Transverse colon (tissue), 4 donors: ENCODE data around the gene P2RX2. TPM values are rescaled to one million over a fixed set of nuclear protein-coding genes. Genes with fewer than 3 reads are reported as not detected.

Experiments
- DNase-seq: peaks from one replicate; pipeline ENCODE4 v3.0.0-alpha.2; 2019
- H3K27ac ChIP-seq, 4 donors: fragments of 200-600 bp; sonication (generic); 2 replicates each; pipeline ENCODE4 v1.5.1; 2016 to 2018; ENCODE audit warnings: inconsistent platforms in 4 of 4
- H3K27me3 ChIP-seq: fragments of 200-600 bp; sonication (generic); 2 replicates; pipeline ENCODE4 v1.5.1; 2017; ENCODE audit warnings: inconsistent platforms
- H3K36me3 ChIP-seq, 4 donors: fragments of 200-600 bp; sonication (generic); 2 replicates each; pipeline ENCODE4 v1.5.1; 2017 to 2019; ENCODE audit warnings: inconsistent platforms in 4 of 4
- H3K4me1 ChIP-seq, 4 donors: fragments of 200-600 bp; sonication (generic); 2 replicates each; pipeline ENCODE4 v1.5.1; 2017 to 2020; ENCODE audit warnings: inconsistent platforms in 4 of 4
- H3K4me3 ChIP-seq, 4 donors: fragments of 200-600 bp; sonication (generic); 1 replicate in 1 of 4; 2 replicates in 3 of 4; pipeline versions ENCODE4 v1.5.1 to v1.6.1; 2017 to 2019; ENCODE audit warnings: inconsistent platforms in 4 of 4
- H3K9me3 ChIP-seq, 2 donors: fragments of 200-600 bp; sonication (generic); 2 replicates each; pipeline ENCODE4 v1.5.1; 2017 to 2019; ENCODE audit warnings: inconsistent platforms in 2 of 2
- EP300 ChIP-seq: sonication (generic); formaldehyde crosslinking; IDR thresholded peaks from one replicate; pipeline ENCODE4 v1.6.1; 2017; ENCODE audit warnings: antibody characterized with exemption, low read depth
- POLR2A ChIP-seq: fragments of 450-650 bp; IDR thresholded peaks from one replicate; pipeline ENCODE4 v1.6.1; 2016; ENCODE audit warnings: antibody characterized with exemption, mild to moderate bottlenecking, moderate library complexity
- POLR2AphosphoS5 ChIP-seq, 3 donors: sonication (generic); formaldehyde crosslinking; IDR thresholded peaks; one replicate each; pipeline ENCODE4 v1.6.1; 2016; ENCODE audit warnings: antibody characterized with exemption in 3 of 3
- WGBS, 2 donors: methylation state at CpG; one replicate each; pipeline ENCODE4 v1.1.5; 2018; ENCODE audit warnings: low coverage in 1 of 2; 5-methylcytosine and 5-hydroxymethylcytosine counted together
- in situ Hi-C, 4 donors: fragments of 200-750 bp; cut with MboI; loops; one replicate each; pipeline versions ENCODE4 v1.15.0 to v1.15.1; 2017; ENCODE audit warnings: low sequenced_read_pairs in 3 of 4, low pct_ligation_motif_present in 1 of 4, low pct_unique_long_range_greater_than_20kb in 1 of 4
- intact Hi-C: fragments of 100-400 bp; cut with DNase I; formaldehyde crosslinking; loops from one replicate; pipeline ENCODE4 v1.15.1; 2023; ENCODE audit warnings: low total_unique reads
- total RNA-seq, 4 donors: library from RNA; depleted of rRNA; stranded (reverse); fragments of >200 nt; gene quantifications; one replicate each; pipeline ENCODE4 v1.1.0, GENCODE V29; 2016
- TF ChIP-seq, protein P1 (sequence below), 5 experiments: fragments of 200-600 bp in 3 of 5; fragments of 450-650 bp in 2 of 5; sonication (generic) in 3 of 5; IDR thresholded peaks; 1 replicate in 2 of 5; 2 replicates in 3 of 5; pipeline ENCODE4 v1.5.1; 2016 to 2017; ENCODE audit warnings: antibody characterized with exemption in 5 of 5, inconsistent platforms in 3 of 5, mild to moderate bottlenecking in 2 of 5, moderate library complexity in 1 of 5

P2RX2 gene
- total RNA-seq, 4 donors from 2014 or later, result 0.96 to 2.1 TPM; not detected in 2

DNA sequence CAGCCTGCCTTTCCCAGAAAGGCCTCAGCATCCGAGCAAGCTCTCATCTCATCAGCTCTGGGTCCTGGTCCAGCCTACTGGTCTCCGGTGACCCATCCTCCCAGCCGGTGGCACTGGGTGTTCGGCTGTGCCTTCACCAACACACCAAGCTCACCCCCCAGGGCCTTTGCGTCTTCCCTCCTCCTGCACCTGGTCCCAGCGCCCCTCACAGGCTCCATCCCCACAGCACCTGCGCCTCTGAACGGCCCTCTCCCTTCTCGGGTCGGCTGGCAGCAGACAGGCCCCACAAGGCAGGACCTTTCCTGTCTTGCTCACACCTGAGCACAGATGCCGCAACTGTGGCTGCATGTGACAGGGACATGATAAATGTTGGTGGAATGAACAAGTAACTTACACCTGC, 13.1 kb downstream of the P2RX2 start:
- in situ Hi-C loops (no loop called here), intact Hi-C loops (no loop called here)
- Histone ChIP-seq H3K27ac (no peak overlapping the region), H3K36me3 (peaks cover 0 to 24% (median 7%) of the 10 kb centered on the region in 4 donors), H3K9me3 (no peaks in the 10 kb centered on the region), H3K4me1 (no peaks in the 10 kb centered on the region), H3K27me3 (no peaks in the 10 kb centered on the region), H3K4me3 (no peak overlapping the region)
- DNase-seq, result no peak
- WGBS, 2 donors, result 90 to 100% methylated on average over 2 to 11 of the region's 11 CpGs
- TF ChIP-seq POLR2A, result no peak
- TF ChIP-seq, protein P1, sequence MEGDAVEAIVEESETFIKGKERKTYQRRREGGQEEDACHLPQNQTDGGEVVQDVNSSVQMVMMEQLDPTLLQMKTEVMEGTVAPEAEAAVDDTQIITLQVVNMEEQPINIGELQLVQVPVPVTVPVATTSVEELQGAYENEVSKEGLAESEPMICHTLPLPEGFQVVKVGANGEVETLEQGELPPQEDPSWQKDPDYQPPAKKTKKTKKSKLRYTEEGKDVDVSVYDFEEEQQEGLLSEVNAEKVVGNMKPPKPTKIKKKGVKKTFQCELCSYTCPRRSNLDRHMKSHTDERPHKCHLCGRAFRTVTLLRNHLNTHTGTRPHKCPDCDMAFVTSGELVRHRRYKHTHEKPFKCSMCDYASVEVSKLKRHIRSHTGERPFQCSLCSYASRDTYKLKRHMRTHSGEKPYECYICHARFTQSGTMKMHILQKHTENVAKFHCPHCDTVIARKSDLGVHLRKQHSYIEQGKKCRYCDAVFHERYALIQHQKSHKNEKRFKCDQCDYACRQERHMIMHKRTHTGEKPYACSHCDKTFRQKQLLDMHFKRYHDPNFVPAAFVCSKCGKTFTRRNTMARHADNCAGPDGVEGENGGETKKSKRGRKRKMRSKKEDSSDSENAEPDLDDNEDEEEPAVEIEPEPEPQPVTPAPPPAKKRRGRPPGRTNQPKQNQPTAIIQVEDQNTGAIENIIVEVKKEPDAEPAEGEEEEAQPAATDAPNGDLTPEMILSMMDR (IDR thresholded peaks at IDR 0.05), result no peak
- no peak for TF ChIP-seq POLR2AphosphoS5 (IDR thresholded peaks at IDR 0.05)
- TF ChIP-seq EP300, result no peak

DNA sequence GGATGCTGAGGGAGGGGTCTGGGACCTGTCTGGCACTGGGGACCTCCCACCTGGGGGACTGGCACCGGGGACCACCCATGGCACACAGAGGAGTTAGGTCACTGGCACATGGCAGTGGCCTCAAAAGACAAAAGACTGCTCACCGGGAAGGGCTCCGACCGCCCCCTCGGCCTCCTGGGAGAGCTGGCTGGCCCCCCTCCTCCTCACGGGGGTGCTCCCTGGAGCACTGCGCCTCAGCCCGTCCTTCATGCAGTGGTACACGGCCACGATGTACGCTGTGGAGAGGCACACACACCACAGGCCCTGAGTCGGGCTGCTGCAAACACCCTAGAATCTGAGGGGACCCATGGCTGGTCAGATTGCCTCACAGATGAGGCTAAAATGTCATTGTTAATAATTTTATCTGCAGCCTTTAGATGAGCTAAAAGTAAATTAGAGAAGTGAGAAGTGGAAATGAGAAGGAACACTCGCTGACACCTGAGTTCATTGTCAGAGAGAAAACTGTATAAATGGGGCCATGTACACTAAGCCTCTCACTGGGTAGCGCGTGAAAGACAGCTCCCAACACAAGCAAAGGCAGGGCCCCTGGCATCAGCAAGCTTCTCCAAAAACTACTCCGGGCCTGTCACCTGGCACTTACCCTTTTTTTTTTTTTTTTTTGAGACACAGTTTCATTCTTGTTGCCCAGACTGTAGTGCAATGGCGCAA, 14.1 kb downstream of the P2RX2 start:
- H3K27me3 ChIP-seq, result no peaks in the 10 kb centered on the region
- H3K36me3 ChIP-seq, result peaks cover 0 to 24% (median 8%) of the 10 kb centered on the region in 4 donors
- intact Hi-C loops (no loop called here), in situ Hi-C loops (no loop called here)
- TF ChIP-seq EP300 (no peak), POLR2AphosphoS5 (IDR thresholded peaks at IDR 0.05) (no peak), POLR2A (no peak)
- TF ChIP-seq, protein P1 (IDR thresholded peaks at IDR 0.05), result no peak
- 55 to 81% methylated on average over 5 to 17 of the region's 17 CpGs for WGBS, 2 donors
- DNase-seq, result no peak
- no peak overlapping the region for H3K27ac ChIP-seq
- H3K4me3 ChIP-seq, result no peak overlapping the region
- no peaks in the 10 kb centered on the region for H3K4me1 ChIP-seq
- no peaks in the 10 kb centered on the region for H3K9me3 ChIP-seq

DNA sequence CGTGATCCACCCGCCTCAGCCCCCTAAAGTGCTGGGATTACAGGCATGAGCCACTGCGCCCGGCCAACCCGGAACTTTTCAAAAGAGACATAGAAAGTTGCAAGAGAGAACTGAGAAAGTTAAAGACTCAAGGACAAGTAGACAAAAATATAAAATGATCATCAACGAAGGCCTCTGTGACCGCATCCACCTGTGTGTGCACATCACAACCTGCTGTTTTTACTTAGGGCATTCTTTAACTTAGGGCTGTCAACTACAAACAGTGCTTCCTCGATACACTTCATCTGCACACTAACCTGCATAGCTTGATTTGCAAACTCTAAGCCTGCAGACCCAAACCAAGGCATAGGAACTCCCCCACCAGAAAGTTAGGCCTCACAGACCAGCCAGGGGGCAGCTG, 14.8 kb downstream of the P2RX2 start:
- Histone ChIP-seq H3K27me3 (no peaks in the 10 kb centered on the region), H3K36me3 (peaks cover 0 to 24% (median 10%) of the 10 kb centered on the region in 4 donors), H3K9me3 (no peaks in the 10 kb centered on the region), H3K4me3 (no peak overlapping the region), H3K4me1 (no peaks in the 10 kb centered on the region), H3K27ac (no peak overlapping the region)
- no peak for DNase-seq
- in situ Hi-C loops (no loop called here), intact Hi-C loops (no loop called here)
- 94 to 96% methylated on average over 7 to 8 of the region's 8 CpGs for WGBS, 2 donors
- TF ChIP-seq POLR2A (no peak), EP300 (no peak), POLR2AphosphoS5 (IDR thresholded peaks at IDR 0.05) (no peak)
- TF ChIP-seq, protein P1 (IDR thresholded peaks at IDR 0.05), result no peak

DNA sequence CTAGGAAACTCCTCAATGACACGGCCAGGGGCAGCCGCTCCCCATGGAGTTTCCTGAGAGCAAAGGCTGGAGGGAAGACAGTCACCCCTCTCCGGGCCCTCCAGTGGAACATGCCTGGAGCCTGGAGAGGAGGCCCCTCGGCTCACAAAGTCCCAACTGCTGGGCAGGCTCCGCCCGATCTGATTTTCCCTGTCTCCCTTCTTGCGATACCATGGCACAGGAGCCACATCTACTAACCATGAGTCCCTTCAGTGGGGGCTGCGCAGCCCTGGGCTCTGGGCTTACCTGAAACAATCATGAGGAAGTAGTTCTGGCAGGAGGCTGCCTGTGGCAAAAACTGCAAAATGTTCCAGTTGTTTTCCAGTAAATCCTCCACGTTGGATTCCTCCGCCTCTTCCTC, 15.3 kb downstream of the P2RX2 start:
- in situ Hi-C loops (no loop called here), intact Hi-C loops (no loop called here)
- H3K4me3 ChIP-seq, result no peak overlapping the region
- peaks cover 0 to 24% (median 10%) of the 10 kb centered on the region in 4 donors for H3K36me3 ChIP-seq
- no peak for TF ChIP-seq POLR2AphosphoS5 (IDR thresholded peaks at IDR 0.05)
- H3K27me3 ChIP-seq, result no peaks in the 10 kb centered on the region
- 83 to 91% methylated on average over 4 to 10 of the region's 10 CpGs for WGBS, 2 donors
- DNase-seq, result no peak
- no peaks in the 10 kb centered on the region for H3K4me1 ChIP-seq
- no peaks in the 10 kb centered on the region for H3K9me3 ChIP-seq
- H3K27ac ChIP-seq, result no peak overlapping the region
